Keratinocyte (primary cell): ENCODE data around the gene GTF2H1. TPM values are rescaled to one million over a fixed set of nuclear protein-coding genes. Genes with fewer than 3 reads are reported as not detected.

Experiments used
- DNase-seq: peaks from one replicate; pipeline ENCODE4 v3.0.0-alpha.2; 2011; ENCODE audit warnings: low read depth, missing footprints, low spot score
- FAIRE-seq: peaks from 2 replicates; lab custom pipeline; 2011; peaks lifted over from hg19 to GRCh38; lab: Jason Lieb, UNC
- H2AFZ ChIP-seq: 2 replicates; pipeline ENCODE4 v1.6.0; 2012; ENCODE audit warnings: low read length, control low read depth, inconsistent platforms; ENCODE audit not compliant: control insufficient read depth
- H3K27ac ChIP-seq: 2 replicates; pipeline ENCODE4 v1.5.1; 2011; ENCODE audit warnings: low read length; ENCODE audit not compliant: control insufficient read depth, insufficient read depth
- H3K27me3 ChIP-seq: 3 replicates; pipeline ENCODE4 v1.6.0; 2011; ENCODE audit warnings: low read length; ENCODE audit not compliant: control insufficient read depth, insufficient read depth; ENCODE audit errors: extremely low read depth
- H3K36me3 ChIP-seq, 2 experiments: 2 replicates in 1 of 2; 3 replicates in 1 of 2; pipeline ENCODE4 v1.5.1; 2011; ENCODE audit warnings: low read length in 2 of 2, mild to moderate bottlenecking in 1 of 2; ENCODE audit not compliant: control insufficient read depth in 2 of 2, insufficient read depth in 2 of 2; ENCODE audit errors: extremely low read depth in 1 of 2
- H3K4me1 ChIP-seq: 3 replicates; pipeline ENCODE4 v1.5.1; 2011; ENCODE audit warnings: low read length; ENCODE audit not compliant: control insufficient read depth, insufficient read depth; ENCODE audit errors: extremely low read depth
- H3K4me2 ChIP-seq: 3 replicates; pipeline ENCODE4 v1.6.0; 2011; ENCODE audit warnings: low read depth, low read length; ENCODE audit not compliant: control insufficient read depth, insufficient read depth; ENCODE audit errors: extremely low read depth
- H3K4me3 ChIP-seq, 3 experiments: fragments of 200-600 bp in 1 of 3; sonication (generic) in 1 of 3; 2 replicates in 2 of 3; 3 replicates in 1 of 3; pipeline ENCODE4 v1.5.1; 2011 to 2016; ENCODE audit warnings: low read length in 3 of 3, mild to moderate bottlenecking in 3 of 3, control low read depth in 2 of 3, inconsistent platforms in 1 of 3, low read depth in 1 of 3, mixed read lengths in 1 of 3, mixed run types in 1 of 3, moderate library complexity in 1 of 3; ENCODE audit not compliant: control insufficient read depth in 2 of 3, insufficient read depth in 2 of 3; ENCODE audit errors: extremely low read depth in 1 of 3
- H3K79me2 ChIP-seq: 2 replicates; pipeline ENCODE4 v1.6.0; 2012; ENCODE audit warnings: low read length; ENCODE audit not compliant: control insufficient read depth, insufficient read depth
- H3K9ac ChIP-seq: 3 replicates; pipeline ENCODE4 v1.6.0; 2011; ENCODE audit warnings: low read length; ENCODE audit not compliant: control insufficient read depth, insufficient read depth; ENCODE audit errors: extremely low read depth
- H3K9me1 ChIP-seq: 3 replicates; pipeline ENCODE4 v1.6.0; 2011; ENCODE audit warnings: low read length; ENCODE audit not compliant: control insufficient read depth, insufficient read depth; ENCODE audit errors: extremely low read depth
- H3K9me3 ChIP-seq: 2 replicates; pipeline ENCODE4 v1.5.1; 2012; ENCODE audit warnings: low read depth, low read length; ENCODE audit not compliant: control insufficient read depth
- H4K20me1 ChIP-seq: 3 replicates; pipeline ENCODE4 v1.6.0; 2011; ENCODE audit warnings: low read length; ENCODE audit not compliant: control insufficient read depth, insufficient read depth; ENCODE audit errors: extremely low read depth
- EZH2 ChIP-seq: IDR thresholded peaks from one replicate; pipeline ENCODE4 v1.6.1; 2012; ENCODE audit warnings: inconsistent platforms, mild to moderate bottlenecking, low read length, moderate library complexity
- dilution Hi-C: fragments of 300-500 bp; cut with MboI; formaldehyde crosslinking; loops from one replicate; pipeline ENCODE4 v1.7.0; 2020; ENCODE audit warnings: low sequenced_read_pairs; ENCODE audit not compliant: extremely low pct_ligation_motif_present
- polyA plus RNA-seq, 5 experiments: library from polyadenylated mRNA; depleted of rRNA in 3 of 5; stranded (reverse) in 3 of 5; stranded (forward) in 1 of 5; unstranded in 1 of 5; fragments of >200 nt; gene quantifications; 1 replicate in 1 of 5; 2 replicates in 3 of 5; 3 replicates in 1 of 5; pipeline versions ENCODE4 v1.2.1 to v1.2.3, GENCODE V29; 2011 to 2012; ENCODE audit warnings: missing spikeins in 2 of 5, low read depth in 1 of 5, low replicate concordance in 1 of 5
- TF ChIP-seq, protein P1 (sequence below), 3 experiments: IDR thresholded peaks in 1 of 3; conservative IDR thresholded peaks in 1 of 3; optimal IDR thresholded peaks in 1 of 3; 2 replicates in 2 of 3; 3 replicates in 1 of 3; pipeline versions ENCODE3 to v1.5.1; 2011; ENCODE audit warnings: low read length in 3 of 3, mild to moderate bottlenecking in 3 of 3, moderate library complexity in 2 of 3, control low read depth in 1 of 3, inconsistent platforms in 1 of 3; ENCODE audit not compliant: insufficient read depth in 2 of 3; ENCODE audit errors: extremely low read depth in 1 of 3

GTF2H1 gene
- polyA plus RNA-seq, 1 donor (not counting 4 experiments of a cell fraction or from before 2014, with no cell fraction given), result 42.1 TPM

DNA sequence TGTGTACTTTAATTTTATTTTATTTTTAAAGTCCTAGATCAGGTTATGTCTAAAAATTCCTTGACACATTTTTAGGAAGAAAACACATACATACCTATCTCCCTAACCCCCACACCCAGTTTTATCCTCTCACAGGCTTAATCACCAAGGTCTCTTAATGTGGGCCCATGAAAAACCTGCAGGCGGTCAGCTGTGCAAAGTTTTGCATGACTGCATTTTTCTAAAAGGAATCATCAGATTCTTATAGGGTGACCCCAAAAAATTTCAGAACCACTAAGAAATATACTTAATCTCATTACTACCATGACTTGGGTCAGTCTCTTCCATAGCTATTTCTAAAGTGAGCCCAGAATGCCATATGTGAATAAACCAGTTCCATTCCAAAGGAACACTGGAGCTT lies 36.5 kb upstream of the GTF2H1 start:
- FAIRE-seq, result no peak
- H3K4me1 ChIP-seq, result no peaks in the 10 kb centered on the region
- H3K27ac ChIP-seq, result no peak overlapping the region
- no peaks in the 10 kb centered on the region for H3K9me3 ChIP-seq
- TF ChIP-seq EZH2, result no peak
- TF ChIP-seq, protein P1, sequence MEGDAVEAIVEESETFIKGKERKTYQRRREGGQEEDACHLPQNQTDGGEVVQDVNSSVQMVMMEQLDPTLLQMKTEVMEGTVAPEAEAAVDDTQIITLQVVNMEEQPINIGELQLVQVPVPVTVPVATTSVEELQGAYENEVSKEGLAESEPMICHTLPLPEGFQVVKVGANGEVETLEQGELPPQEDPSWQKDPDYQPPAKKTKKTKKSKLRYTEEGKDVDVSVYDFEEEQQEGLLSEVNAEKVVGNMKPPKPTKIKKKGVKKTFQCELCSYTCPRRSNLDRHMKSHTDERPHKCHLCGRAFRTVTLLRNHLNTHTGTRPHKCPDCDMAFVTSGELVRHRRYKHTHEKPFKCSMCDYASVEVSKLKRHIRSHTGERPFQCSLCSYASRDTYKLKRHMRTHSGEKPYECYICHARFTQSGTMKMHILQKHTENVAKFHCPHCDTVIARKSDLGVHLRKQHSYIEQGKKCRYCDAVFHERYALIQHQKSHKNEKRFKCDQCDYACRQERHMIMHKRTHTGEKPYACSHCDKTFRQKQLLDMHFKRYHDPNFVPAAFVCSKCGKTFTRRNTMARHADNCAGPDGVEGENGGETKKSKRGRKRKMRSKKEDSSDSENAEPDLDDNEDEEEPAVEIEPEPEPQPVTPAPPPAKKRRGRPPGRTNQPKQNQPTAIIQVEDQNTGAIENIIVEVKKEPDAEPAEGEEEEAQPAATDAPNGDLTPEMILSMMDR (optimal IDR thresholded peaks at IDR 0.05 in 1 of 3, IDR thresholded peaks at IDR 0.05 in 1 of 3, conservative IDR thresholded peaks at IDR 0.05 in 1 of 3; ENCODE audit: extremely low read depth in 1 of 3, insufficient read depth in 2 of 3, low read length in 3 of 3), result no peak
- no peaks in the 10 kb centered on the region for H3K79me2 ChIP-seq
- H2AFZ ChIP-seq, result no peak overlapping the region
- H3K4me3 ChIP-seq, result no peak overlapping the region
- H3K27me3 ChIP-seq, result no peaks in the 10 kb centered on the region
- DNase-seq, result no peak
- H3K9me1 ChIP-seq, result no peaks in the 10 kb centered on the region
- dilution Hi-C loops, result no loop called here
- no peak overlapping the region for H3K4me2 ChIP-seq
- no peak overlapping the region for H3K9ac ChIP-seq
- no peaks in the 10 kb centered on the region for H4K20me1 ChIP-seq
- peaks cover 31 to 33% of the 10 kb centered on the region in 2 experiments for H3K36me3 ChIP-seq

DNA sequence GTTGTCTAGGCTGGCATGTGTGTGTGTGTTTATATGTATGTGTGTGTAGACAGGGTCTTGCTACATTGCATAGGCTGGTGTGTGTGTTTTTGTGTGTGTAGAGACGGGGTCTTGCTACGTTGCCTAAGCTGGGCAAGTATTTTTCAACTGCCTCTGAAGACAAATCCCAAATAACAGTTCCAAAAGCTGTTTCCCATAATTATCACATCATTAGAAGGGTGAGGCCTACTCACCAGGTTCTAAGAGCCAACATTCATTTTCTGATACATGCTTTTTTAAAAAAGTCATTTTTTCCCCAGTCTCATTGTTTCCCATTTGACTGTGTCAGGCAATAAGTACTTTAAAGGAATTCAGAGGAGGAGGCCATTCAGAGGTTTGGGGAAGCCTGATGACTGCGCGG lies 33.5 kb upstream of the GTF2H1 start:
- DNase-seq (no peak), FAIRE-seq (no peak)
- H3K27ac ChIP-seq, result no peak overlapping the region
- no peaks in the 10 kb centered on the region for H4K20me1 ChIP-seq
- no peak overlapping the region for H3K4me3 ChIP-seq
- H3K36me3 ChIP-seq, result peaks cover 24 to 27% of the 10 kb centered on the region in 2 experiments
- H3K4me2 ChIP-seq, result no peak overlapping the region
- TF ChIP-seq, protein P1 (optimal IDR thresholded peaks at IDR 0.05 in 1 of 3, IDR thresholded peaks at IDR 0.05 in 1 of 3, conservative IDR thresholded peaks at IDR 0.05 in 1 of 3; ENCODE audit: extremely low read depth in 1 of 3, insufficient read depth in 2 of 3, low read length in 3 of 3), result no peak
- TF ChIP-seq EZH2, result no peak
- dilution Hi-C loops, result no loop called here
- no peaks in the 10 kb centered on the region for H3K27me3 ChIP-seq
- no peak overlapping the region for H3K9ac ChIP-seq
- no peaks in the 10 kb centered on the region for H3K9me3 ChIP-seq
- no peaks in the 10 kb centered on the region for H3K4me1 ChIP-seq
- H3K9me1 ChIP-seq, result no peaks in the 10 kb centered on the region
- no peak overlapping the region for H2AFZ ChIP-seq
- H3K79me2 ChIP-seq, result no peaks in the 10 kb centered on the region
